Skeletal muscle satellite cell (primary cell): ENCODE measurements around the gene SLC8A1.
A peak's percentile ranks its signal among the peaks of the same experiment; 100 is the strongest.

Experiments
- H3K27me3 ChIP-seq: 2 replicates; pipeline ENCODE4 v1.7.0; 2013; ENCODE audit warnings: low read length; ENCODE audit not compliant: control insufficient read depth, insufficient read depth
- H3K36me3 ChIP-seq: 2 replicates; pipeline ENCODE4 v1.7.0; 2013; ENCODE audit warnings: mild to moderate bottlenecking, control low read depth, low read length; ENCODE audit not compliant: insufficient read depth
- H3K4me1 ChIP-seq: 2 replicates; pipeline ENCODE4 v1.7.0; 2013; ENCODE audit warnings: low read length; ENCODE audit not compliant: control insufficient read depth, insufficient read depth
- H3K4me2 ChIP-seq: 2 replicates; pipeline ENCODE4 v1.7.0; 2013; ENCODE audit warnings: mild to moderate bottlenecking, low read length
- H3K4me3 ChIP-seq: 2 replicates; pipeline ENCODE4 v1.7.0; 2013; ENCODE audit warnings: low read length
- H3K9ac ChIP-seq: 2 replicates; pipeline ENCODE4 v1.7.0; 2013; ENCODE audit warnings: mild to moderate bottlenecking, low read depth, low read length, moderate library complexity
- H3K9me3 ChIP-seq: replicated peaks from 2 replicates; pipeline ENCODE4 v1.7.0; 2013; ENCODE audit warnings: mild to moderate bottlenecking, control low read depth, low read length

Gene SLC8A1

DNA sequence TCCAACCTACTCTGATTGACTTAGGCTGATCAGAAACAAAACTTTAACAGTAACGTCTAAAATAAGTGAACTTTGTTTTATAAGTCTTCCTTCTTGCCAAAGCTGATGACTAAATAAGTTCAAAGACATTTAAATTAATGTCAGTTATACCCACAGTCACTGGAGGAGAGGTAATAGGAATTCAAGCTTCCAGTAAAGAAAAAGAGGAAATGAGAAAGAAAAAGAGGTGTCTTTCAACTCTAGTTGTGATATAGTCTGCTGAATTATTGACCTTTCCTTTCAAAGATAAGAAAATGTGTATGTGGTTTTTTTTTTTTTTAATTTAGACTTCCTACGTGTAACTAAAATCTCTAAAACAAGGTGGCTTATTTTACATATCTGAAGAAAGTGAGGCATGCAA is 191.5 kb downstream of the SLC8A1 start:
- H3K4me1 ChIP-seq: peaks cover 7% of the 10 kb centered on the region
- no peak overlapping the region for H3K9ac ChIP-seq
- H3K4me2 ChIP-seq: no peak overlapping the region
- no peaks in the 10 kb centered on the region for H3K27me3 ChIP-seq
- H3K36me3 ChIP-seq: no peaks in the 10 kb centered on the region
- no peak overlapping the region for H3K4me3 ChIP-seq
- H3K9me3 ChIP-seq: no peaks in the 10 kb centered on the region

DNA sequence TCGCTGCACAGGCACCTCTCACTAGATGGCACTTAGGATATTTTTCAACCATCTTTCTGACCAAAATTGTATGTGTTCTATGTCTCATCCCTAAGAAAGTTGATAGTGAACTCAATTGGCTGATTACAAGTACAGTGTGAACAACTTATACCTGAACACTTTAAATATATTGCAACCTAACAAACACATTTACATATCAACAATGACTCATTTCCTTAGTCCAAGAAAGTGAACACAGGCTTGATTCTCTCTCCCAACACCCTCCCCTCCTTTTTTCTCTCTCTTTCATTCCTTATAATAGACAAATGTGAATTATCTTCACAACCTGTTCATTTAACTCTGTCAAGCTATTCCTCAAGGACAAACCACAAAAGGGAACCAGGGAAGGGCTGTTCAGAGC is 192.0 kb downstream of the SLC8A1 start:
- H3K9me3 ChIP-seq: no peaks in the 10 kb centered on the region
- H3K36me3 ChIP-seq: no peaks in the 10 kb centered on the region
- no peak overlapping the region for H3K4me3 ChIP-seq
- H3K27me3 ChIP-seq: no peaks in the 10 kb centered on the region
- peaks cover 7% of the 10 kb centered on the region for H3K4me1 ChIP-seq
- no peak overlapping the region for H3K9ac ChIP-seq
- H3K4me2 ChIP-seq: no peak overlapping the region

DNA sequence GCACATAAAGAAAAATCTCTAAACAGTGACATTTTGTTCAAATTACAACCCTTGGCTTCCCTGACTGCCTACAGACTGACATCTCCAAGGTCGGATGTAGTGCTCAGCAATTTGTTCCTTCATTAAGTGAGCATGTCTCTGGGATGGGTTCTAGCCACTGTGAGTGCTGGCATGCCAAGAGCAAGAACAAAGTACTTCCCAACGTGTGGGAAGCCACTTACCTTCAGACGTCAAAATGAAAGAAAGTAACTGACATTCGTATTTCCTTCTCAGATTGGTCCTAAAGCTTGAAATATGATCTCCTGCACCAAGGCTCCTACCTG is 193.8 kb downstream of the SLC8A1 start:
- no peaks in the 10 kb centered on the region for H3K36me3 ChIP-seq
- peaks cover 7% of the 10 kb centered on the region for H3K4me1 ChIP-seq
- H3K9ac ChIP-seq: no peak overlapping the region
- no peak overlapping the region for H3K4me3 ChIP-seq
- H3K4me2 ChIP-seq: no peak overlapping the region
- H3K9me3 ChIP-seq: no peaks in the 10 kb centered on the region
- no peaks in the 10 kb centered on the region for H3K27me3 ChIP-seq

DNA sequence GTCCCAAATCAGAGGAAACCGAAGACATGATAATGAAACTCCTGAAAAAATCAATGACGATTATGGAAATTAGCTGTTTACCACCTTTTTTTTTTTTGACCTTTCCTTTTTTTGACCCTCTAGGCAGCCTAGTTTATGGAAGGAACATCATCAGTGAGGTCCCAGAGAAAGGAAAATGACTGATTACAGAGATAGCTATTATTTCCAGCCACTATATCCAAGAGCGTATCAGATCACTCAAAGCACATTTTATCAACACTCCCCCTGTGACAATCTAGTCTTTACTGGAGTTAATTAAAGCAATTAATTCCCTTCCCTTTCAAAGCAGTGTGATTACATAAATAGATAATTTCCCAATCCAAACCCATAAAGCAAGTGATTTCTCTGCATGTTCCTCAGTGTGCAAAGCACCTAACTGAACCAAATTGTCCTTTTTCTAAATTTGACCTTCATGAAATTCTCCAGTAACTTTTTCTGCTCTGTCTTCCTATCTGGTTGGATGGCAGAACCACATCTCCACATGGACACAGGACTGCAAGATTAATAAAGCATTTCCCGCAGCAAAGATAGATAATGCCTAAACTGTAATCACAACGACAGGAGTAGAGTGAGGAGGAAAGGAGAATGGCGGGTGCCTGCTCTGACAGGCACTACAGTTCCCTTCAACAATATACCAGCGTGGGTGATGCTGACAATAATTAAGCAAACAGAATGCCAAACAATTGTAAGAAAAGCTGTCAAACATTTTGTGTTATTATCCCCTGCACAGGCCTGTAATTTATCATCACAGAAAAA is 194.4 kb downstream of the SLC8A1 start:
- H3K4me3 ChIP-seq: no peak overlapping the region

DNA sequence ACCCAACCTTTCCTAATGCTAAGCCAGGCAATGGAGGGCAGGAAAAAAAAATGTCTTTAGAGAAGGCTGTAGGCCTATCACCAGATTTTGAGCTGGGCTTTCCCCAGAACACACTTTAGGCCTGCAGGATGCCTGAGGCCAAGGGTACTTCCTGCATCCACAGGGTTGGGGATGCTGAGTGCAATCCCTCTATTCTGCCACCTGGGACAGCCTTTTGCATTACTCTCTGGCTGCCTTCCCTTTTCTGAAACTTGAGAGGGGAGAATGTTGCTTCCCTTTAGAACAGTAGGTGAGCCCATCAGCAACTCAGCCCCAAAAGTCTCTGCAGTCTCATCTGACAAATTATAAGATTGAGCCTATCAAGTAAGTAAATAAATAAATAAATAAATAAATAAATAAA is 195.2 kb downstream of the SLC8A1 start:
- Histone ChIP-seq H3K4me2 (no peak overlapping the region), H3K36me3 (no peaks in the 10 kb centered on the region), H3K4me1 (peaks cover 7% of the 10 kb centered on the region), H3K4me3 (no peak overlapping the region), H3K9ac (no peak overlapping the region), H3K9me3 (no peaks in the 10 kb centered on the region), H3K27me3 (no peaks in the 10 kb centered on the region)

More for the DNA sequence above, 194.4 kb downstream of the SLC8A1 start:
- Histone ChIP-seq H3K4me2 (no peak overlapping the region), H3K9ac (no peak overlapping the region), H3K9me3 (no peaks in the 10 kb centered on the region), H3K36me3 (no peaks in the 10 kb centered on the region), H3K4me1 (peaks cover 7% of the 10 kb centered on the region), H3K27me3 (no peaks in the 10 kb centered on the region)

DNA sequence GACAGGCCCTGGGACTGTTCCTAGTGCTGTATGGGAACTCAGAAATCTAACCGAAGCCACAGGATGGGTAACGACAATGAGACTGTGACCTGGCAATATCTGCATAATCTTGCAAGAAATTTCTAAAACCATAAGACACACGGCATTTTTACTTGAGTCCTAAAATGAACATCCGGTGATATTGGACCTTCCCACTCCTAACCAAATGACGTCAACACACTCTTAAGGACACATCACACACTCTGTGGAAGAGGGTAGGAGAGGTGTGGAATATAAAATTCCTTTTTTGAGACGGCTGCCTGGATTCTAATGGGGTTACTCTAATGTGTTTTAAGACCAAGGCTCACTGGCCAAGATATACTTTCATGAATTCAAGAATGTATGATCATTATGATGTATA is 195.9 kb downstream of the SLC8A1 start:
- H3K4me3 ChIP-seq: no peak overlapping the region
- peaks cover 7% of the 10 kb centered on the region for H3K4me1 ChIP-seq
- no peaks in the 10 kb centered on the region for H3K9me3 ChIP-seq
- no peaks in the 10 kb centered on the region for H3K27me3 ChIP-seq
- no peaks in the 10 kb centered on the region for H3K36me3 ChIP-seq
- H3K4me2 ChIP-seq: no peak overlapping the region
- H3K9ac ChIP-seq: no peak overlapping the region

DNA sequence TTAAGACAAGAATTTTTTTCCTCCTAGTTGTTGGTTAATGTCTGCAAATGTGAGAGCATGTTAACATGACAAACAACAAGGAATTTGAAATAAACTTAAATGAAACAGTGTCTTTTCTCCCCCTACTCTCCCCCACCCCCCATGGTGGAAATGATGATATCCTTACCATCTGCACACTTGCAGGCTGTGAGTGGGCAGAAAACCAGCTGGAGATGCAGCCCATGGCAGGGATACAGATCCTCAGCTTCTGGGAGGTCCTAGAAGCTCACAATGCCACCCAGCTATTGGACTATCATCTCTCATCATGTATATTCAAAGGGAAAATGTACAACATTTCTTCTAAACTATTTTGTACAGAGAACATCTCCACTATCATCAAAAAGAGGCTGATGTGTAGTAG is 196.8 kb downstream of the SLC8A1 start:
- Histone ChIP-seq H3K9me3 (no peaks in the 10 kb centered on the region), H3K9ac (no peak overlapping the region), H3K27me3 (no peaks in the 10 kb centered on the region), H3K4me3 (no peak overlapping the region), H3K4me2 (no peak overlapping the region), H3K4me1 (peaks cover 3% of the 10 kb centered on the region), H3K36me3 (no peaks in the 10 kb centered on the region)

DNA sequence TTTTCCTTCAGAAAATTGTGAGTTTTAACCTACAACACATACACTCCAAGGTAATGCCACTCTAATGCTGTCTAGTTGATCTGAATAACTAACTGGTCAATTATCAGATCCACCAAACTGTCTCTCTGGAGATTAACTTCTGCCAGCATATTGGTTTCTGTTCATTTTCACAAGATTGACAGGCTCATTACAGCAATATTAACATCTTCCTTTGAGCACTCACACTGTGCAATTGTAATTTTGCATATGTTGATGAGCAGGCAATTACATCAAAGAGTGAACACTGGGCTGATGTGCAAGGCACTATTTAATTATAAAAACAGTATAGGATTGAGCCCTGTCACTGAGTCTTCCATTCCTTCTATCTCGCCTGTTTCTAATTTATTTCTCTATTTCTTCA is 197.3 kb downstream of the SLC8A1 start:
- H3K9ac ChIP-seq: no peak overlapping the region
- H3K4me3 ChIP-seq: no peak overlapping the region
- no peak overlapping the region for H3K4me2 ChIP-seq
- H3K27me3 ChIP-seq: no peaks in the 10 kb centered on the region
- H3K9me3 ChIP-seq: no peaks in the 10 kb centered on the region
- no peaks in the 10 kb centered on the region for H3K4me1 ChIP-seq
- no peaks in the 10 kb centered on the region for H3K36me3 ChIP-seq

DNA sequence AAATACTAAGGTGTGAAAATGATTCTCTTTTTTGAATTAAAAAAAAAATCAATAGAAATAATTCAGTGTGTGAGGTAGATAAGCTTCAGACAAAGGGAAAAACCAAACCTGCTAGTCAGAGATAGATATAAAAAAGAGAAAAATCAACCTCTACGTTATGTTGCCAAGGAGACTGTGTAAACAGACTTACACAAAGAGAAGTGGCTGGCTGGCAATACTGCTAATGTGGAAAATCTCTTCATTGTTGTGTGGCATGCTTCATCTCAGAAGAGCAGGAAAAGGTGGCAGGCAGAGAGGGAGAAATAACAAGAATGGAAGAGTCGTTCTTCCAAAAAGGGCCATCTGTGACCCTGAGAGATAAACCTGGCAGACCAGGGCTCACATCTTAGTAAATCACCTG is 200.8 kb downstream of the SLC8A1 start:
- Histone ChIP-seq H3K36me3 (no peaks in the 10 kb centered on the region), H3K27me3 (no peaks in the 10 kb centered on the region), H3K4me3 (no peak overlapping the region), H3K9ac (no peak overlapping the region), H3K4me1 (no peaks in the 10 kb centered on the region), H3K9me3 (no peaks in the 10 kb centered on the region), H3K4me2 (no peak overlapping the region)

DNA sequence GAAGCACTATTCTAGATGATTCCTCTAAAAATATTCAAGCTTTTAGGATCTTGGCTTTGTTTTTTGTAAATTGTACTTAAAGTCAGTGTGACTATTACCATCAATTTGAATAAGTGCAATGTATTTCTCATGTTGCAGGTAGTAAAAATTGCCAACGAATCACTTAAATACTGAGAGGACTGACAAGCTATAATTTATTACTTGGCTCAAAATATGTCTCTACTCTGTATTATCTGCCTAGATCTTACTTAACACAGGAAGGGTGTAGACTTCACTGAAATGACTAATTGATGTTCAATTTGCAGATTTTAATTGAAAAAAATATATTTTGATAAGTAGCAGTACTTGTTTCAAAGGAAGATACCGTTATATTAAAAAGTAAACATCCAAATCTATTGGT is 202.3 kb downstream of the SLC8A1 start:
- Histone ChIP-seq H3K27me3 (no peaks in the 10 kb centered on the region), H3K4me1 (peaks cover 7% of the 10 kb centered on the region), H3K36me3 (no peaks in the 10 kb centered on the region), H3K4me3 (no peak overlapping the region), H3K9ac (no peak overlapping the region), H3K4me2 (no peak overlapping the region), H3K9me3 (no peaks in the 10 kb centered on the region)

DNA sequence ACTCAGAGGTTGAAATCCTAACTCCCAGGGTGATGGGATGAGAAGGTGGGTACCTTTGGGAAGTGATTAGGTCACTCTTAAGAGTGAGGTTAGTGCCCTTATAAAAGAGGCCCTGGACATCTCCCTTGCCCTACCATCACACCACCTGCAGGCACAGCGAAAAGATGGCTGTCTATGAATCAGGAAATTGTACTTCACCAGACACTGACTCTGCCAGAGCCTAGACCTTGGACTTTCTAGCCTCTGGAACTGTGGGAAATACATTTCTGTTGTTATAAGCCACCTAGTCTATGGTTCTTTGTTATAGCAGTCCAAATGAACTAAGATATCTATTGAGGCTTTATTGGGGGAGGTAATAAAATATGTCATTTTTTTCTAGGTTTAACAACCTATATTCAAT is 203.6 kb downstream of the SLC8A1 start:
- Histone ChIP-seq H3K4me1 (peaks cover 19% of the 10 kb centered on the region), H3K4me3 (no peak overlapping the region), H3K9ac (no peak overlapping the region), H3K27me3 (no peaks in the 10 kb centered on the region), H3K4me2 (no peak overlapping the region), H3K9me3 (no peaks in the 10 kb centered on the region), H3K36me3 (no peaks in the 10 kb centered on the region)

DNA sequence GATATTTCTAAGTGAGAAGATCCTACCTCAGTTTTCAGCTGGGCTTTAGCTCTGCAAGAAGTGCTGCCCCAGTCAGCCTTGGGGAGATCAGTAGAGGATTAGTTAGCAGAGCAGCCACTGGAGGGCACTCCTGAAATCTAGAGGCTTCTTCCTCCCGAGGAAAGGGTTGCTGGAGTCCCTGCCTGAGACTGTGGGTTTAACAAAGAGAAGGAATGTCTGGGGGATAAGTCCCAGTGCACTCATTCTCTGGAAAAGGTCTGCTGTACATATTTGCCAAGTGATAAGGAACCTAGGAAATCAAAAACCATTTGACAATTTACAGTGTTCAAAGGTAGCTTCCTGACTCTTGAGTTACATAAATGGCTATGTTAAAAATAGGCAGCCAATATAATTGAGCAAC is 207.2 kb downstream of the SLC8A1 start:
- Histone ChIP-seq H3K4me1 (peaks cover 37% of the 10 kb centered on the region), H3K9ac (peak overlapping the region; percentile 74), H3K9me3 (no peaks in the 10 kb centered on the region), H3K36me3 (no peaks in the 10 kb centered on the region), H3K4me2 (peak overlapping the region; percentile 49), H3K27me3 (no peaks in the 10 kb centered on the region), H3K4me3 (no peak overlapping the region)
